ENCODE data around the gene MTCH2.
"Not testable (repeated sequence)": the region's sequence is repeated elsewhere in the genome, so short reads cannot be mapped to it uniquely, and the experiment has no call there.

Gene MTCH2

DNA sequence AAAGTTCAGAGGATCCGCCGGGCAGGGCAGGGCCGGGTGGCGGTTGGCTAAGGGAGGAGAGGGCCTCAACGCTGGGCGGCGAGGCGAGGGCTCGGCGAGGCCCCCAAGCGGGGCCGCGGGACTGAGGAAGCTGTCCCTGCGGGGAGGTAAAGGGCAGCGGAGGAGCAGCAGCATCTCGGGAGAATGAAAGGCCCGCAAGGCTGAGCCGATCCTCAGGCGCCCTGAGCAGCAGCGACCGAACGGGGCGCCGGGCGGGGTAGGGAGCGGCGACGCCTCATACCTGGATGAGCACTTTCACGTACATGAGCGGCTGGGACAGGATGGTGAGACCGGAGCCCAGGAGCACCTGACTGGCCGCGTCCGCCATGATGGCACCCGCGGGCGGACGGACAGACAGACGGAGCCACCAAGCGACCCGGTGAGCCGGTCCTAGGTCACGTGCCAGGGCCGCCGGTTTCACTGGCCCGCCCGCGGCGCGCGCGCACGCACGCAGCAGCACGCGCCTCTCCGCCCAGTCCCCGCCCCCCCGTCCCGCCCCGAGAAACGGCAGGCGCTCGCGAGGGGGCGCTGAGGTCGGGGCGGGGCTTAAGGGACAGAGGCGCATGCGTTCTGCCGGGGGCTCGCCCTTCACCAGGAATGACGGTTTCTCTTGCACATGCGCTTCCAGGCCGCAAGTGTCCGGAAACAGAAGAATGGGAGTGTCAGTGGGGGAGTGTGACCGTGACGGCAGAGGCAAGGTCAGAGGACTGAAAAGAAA is at the start of gene MTCH2:
Gene MTCH2 (minus strand): TSS at position 461 of the 757 bp plus-strand sequence. CDS start 94 bp downstream, at position 367.
- peak; percentile 94 for DNase-seq

DNA sequence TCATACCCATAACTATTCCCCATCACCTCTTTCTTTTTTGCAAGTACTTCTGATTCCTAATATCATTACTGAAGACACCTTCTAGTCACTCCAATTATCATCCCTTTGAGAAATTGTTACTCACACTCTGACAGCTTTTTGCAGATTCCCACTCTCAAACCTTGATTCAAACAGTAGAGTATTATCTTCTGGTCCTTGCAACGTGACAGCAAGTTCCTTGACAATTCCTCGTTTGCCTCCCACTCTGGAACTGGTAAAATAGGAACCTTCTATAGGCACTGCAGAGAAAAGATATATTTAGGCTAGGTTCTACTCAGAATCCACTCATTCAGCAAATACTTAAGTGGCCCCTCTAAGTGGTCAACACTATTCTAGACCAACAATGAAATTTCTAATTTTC is 49.6 kb upstream of the MTCH2 start:
- DNase-seq, result no peak

DNA sequence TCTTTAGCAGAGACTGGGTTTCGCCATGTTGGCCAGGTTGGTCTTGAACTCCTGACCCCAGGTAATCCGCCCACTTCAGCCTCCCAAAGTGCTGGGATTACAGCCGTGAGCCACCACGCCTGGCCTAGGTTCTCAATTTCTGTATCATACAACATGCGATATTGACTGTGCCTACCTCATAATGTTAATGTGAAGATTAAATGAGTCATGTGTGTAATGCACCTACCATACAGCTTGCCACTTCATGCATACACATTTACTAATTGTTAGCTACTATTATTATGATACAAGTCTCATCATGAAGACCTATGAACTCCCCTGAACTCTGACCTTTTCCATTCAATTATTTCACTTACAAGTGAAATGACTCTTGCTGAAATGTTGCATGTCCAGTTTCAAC is 47.1 kb upstream of the MTCH2 start:
- DNase-seq, result no peak

DNA sequence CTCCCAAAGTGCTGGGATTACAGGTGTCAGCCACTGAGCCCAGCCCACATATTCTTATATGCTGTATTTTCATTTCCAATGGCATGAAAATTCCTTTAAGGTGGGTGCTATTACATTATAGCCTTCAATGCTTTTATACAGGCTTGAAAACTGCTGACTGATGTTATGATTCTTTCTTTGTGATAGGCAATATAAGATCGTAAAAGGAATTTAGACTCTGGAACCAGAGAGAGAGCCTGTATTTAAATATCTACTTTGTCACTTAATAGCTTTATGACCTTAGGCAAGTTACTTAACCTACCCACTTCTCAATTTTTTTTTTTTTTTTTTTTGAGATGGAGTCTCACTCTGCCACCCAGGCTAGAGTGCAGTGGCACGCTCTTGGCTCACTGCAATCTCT is 46.6 kb upstream of the MTCH2 start:
- no peak for DNase-seq

DNA sequence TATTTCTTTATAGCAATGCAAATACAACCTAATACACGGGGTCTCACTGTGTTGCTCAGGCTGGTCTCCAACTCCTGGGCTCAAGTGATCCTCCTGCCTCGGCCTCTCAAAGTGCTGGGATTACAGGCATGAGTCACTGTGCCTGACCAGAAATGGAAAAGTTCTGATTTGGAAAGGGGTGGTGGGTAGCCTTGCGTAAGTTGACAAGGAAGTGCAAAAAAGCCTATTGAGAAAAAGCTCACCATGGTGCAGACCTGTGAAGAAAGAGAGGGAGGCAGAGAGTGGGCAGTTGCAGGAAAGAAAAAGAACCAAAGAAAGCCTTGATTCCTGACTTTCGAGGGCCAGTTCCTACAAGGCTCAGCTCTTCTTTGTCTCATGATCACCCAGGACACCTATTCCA is 45.8 kb upstream of the MTCH2 start:
- no peak for DNase-seq

DNA sequence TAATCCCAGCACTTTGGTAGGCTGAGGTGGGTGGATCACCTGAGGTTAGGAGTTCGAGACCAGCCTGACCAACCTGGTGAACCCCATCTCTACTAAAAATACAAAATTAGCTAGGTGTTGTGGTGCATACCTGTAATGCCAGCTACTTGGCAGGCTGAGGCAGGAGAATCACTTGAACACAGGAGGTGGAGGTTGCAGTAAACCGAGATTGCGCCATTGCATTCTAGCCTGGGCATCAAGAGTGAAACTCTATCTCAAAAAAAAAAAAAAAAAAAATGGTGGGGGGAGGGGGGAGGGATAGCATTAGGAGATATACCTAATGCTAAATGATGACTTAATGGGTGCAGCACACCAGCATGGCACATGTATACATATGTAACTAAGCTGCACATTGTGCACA is 44.3 kb upstream of the MTCH2 start:
- DNase-seq, result not testable (repeated sequence)

DNA sequence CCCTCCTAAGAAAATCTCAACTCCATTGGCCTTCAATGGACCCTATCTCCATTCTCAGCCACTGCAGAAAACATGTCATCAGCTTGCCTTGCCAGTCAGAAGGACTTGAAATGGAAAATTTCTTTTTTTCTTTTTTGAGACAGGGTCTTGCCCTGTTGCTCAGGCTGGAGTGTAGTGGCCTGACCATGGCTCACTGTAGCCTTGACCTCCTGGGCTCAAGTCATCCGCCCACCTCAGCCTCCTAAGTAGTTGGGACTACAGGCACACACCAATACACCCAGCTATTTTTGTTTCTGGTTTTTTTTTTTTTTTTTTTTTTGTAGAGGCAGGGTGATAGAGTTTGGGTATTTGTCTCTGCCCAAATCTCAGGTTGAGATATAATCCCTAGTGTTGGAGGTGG is 43.8 kb upstream of the MTCH2 start:
- no peak for DNase-seq

DNA sequence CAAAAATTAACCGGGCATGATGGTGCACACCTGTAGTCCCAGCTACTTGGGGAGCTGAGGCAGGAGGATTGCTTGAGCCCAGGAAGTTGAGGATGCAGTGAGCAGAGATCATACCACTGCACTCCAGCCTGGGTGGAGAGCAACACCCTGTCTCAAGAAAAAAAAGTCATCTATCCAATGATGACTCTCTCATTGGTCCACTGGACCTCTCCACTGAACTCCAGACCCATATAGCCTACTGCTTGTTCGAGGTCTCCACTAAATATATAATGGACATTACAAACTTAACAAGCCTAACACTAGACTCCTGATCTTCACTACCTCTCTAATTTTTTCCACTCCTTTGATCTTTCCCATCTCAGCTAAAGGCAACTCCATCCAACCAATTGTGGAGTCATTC is 33.5 kb upstream of the MTCH2 start:
- DNase-seq, result no peak

DNA sequence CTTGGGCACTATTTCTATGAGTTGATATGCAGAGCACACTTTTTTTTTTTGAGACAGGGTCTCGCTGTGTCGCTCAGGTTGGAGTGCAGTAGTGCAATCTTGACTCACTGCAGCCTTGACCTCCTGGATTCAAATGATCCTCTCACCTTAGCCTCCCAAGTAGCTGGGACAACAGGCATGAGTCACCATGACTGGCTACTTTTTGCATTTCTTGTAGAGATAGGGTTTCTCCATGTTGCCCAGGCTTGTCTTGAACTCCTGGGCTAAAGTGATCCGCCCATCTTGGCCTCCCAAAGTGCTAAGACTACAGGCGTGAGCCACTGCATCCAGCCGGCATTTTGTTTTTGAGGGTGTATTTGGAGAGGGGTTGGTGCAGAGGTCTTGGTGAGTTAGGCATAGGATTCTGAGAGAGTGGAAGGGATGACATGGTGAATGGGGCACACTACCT is 29.9 kb upstream of the MTCH2 start:
- no peak for DNase-seq

DNA sequence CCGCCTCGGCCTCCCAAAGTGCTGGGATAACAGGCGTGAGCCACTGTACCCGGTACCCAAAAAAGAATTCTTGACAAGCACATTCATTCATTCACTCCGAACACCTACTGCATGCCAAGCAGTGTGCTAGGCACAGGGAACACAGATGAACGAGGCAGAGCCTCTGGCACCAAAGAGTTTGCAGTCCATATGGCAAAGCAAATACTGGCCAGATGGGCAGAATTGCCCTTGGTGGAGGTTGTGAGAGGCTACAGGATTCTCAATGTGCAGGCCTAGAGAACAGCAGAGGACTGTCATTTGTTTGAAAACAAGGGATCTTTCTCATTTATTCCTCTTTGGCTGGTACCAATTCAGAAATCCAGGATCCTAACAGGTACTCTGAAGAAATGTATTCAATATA is 27.5 kb upstream of the MTCH2 start:
- no peak for DNase-seq

DNA sequence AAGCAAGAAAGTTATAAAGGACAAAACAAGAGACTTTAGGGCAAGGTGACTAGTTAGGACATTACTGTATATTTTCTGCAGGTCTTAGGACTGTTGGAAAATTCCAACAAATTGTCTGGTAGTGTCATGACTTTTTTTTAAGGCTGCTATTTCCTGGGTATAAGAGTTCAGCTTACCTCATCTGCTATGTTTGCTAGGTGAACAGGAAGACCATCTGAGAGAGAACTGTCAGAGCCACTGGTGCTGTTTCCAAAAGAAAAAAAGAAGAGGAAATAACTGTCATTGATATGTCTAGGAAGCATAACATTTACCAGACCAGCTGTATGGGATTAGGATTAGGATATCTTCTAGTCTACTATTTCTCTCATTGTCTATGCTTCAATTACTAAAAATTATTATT is 26.3 kb upstream of the MTCH2 start:
- DNase-seq, result no peak

DNA sequence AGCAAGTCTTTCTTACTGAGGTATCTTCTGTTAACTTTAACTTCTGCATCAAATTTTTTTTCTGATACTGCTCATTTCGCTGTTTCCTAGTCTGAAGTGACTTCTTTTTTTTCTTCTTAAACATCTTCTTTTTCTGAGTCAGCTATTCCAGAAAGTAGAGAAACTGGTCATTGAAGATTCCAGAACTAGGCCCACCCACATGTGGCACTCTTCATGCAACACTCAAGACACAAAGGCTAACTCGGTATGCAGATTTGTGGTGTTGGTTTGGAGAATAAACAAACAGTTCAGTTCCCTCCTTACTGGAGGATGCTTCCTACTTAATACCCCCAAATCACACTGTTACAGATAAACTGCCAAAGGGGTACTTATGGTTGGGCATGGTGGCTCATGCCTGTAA is 25.2 kb upstream of the MTCH2 start:
- DNase-seq, result no peak

DNA sequence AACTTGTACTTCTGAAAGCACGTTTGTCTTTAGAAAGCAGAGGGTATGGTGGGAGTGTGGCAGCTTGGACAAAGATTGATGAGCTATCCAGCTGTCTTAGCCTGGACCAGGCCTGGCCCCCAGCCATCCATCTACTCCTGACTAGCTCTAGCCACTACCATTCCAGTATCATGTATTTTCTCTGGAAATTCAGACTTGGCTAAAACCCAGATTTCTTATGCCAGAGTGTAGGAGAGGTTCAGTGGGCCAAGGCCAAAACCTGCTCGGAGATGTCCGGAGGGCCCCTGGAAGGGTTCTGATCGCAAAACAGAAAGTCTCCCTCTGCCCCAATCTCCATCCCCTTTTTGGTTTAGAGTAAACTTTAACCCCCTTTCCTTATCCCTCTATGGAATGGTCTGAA is 24.8 kb upstream of the MTCH2 start:
- DNase-seq, result no peak

DNA sequence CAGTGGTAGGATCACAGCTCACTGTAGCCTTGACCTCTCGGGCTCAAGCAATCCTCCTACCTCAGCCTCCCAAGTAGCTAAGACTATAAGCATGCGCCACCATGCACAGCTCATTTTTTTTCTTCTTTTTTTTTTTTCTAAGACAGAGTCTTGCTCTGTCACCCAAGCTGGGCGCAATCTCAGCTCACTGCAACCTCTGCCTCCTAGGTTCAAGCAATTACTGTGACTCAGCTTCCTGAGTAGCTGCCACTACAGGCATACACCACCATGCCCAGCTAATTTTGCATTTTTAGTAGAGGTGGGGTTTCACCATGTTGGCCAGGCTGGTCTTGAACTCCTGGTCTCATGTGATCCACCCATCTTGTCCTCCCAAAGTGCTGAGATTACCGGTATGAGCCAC is 22.6 kb upstream of the MTCH2 start:
- not testable (repeated sequence) for DNase-seq

DNA sequence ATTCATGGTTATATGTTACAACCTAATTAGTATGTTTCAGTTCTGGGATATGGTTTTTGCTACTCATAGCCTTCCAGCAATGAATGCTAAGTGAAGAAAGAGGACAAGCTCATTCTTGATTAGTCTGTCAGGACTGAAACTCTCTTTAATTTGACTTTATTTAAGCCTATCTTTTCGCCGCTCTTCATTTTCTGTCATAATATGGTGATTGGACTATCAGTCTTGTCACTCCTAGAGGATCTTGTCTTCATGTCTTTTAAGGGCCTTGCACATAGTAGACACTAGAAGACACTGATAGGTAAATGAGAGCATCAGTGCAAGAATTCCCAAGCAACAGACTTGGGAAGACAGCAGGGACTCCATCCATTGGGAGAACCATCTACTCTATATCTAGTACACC is 18.9 kb upstream of the MTCH2 start:
- no peak for DNase-seq

DNA sequence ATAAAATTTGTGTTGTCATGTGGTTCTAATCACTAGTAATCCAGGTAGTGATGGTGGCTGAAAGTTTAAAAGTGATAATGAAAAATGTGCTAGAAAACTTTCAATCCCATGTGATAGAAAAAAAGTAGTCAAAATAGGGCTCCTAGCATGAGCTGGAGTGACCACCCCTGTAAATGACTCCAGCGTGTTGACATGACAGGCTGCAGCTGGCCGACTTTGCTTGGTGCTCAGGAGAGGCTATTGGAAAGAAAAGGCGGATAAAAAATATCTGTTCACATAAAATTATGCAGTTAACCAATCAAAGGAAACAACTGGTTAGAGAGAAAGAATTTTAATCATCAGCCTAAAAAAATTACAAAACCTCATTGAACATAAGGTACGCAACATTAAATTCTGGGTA is 16.9 kb upstream of the MTCH2 start:
- DNase-seq, result no peak

DNA sequence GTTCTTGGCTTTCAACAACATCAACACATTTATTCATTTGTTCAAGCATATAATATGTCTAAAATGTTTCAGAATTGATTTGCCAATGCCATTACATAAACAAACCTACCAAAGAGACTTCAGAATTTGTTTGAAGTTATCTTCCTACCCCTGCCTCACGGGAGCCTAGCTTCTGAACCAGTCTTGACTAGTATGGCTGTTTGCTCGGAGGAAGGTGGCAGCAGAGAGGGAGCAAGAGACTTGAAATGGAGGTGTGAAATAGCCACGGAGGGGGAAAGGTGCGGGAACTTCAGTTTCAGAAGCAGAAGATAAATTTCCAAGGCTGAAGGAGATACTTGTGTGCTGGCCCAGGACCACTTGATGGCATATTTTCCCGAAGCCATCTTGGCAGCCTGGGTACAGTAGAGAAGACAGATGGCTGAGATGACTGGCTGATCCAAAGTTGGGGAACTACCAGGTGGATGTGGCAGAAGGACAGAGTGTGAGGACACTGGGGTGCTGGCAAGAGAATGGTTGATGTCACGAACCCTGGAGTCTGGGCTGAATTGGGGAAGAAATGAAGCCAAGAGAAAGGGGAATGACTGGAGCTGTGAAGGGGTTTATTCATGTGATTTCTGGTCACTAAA is 14.0 kb upstream of the MTCH2 start:
- no peak for DNase-seq

DNA sequence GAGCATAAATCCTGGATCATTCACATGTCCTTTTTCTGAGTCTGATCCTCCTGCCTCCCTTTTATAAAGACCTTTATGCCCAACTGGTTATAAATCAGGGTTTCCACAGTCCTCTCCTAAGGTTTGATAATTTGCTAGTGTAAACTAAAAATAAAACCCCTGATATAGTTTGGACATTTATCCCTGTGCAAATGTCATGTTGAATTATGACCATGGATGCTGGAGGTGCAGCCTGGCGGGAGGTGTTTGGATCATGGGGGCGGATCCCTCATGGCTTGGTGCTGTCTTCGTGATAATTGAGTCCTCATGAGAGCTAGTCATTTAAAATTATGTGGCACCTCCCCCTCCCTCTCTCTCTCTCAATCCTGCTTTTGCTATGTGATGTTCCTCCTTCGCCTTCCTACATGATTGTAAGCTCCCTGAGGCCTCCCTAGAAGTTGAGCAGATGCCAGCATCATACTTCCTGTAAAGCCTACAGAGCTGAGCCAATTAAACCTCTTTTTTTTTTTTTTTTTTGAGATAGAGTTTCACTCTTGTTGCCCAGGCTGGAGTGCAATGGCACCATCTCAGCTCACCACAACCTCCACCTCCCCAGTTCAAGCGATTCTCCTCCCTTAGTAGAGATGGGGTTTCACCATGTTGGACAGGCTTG is 9.6 kb upstream of the MTCH2 start:
- no peak for DNase-seq

DNA sequence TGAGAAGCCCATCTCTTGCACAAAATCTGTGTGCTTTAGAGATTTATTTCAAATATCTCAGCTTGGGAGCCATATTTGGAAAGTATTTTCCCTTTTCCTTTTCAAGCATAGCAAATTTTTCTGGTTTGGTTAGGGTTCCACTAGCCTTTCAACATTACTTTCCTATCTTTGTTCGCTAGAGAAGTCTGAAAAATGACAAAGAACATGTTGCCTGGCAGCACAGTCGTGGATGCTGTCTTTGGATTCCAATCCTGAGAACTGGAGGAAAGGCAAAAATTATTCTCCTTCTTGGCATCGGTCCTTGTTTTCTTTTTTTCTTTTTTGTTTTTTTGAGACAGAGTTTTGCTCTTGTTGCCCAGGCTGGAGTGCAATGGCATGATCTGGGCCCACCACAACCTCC is 6.9 kb upstream of the MTCH2 start:
- DNase-seq, result no peak

DNA sequence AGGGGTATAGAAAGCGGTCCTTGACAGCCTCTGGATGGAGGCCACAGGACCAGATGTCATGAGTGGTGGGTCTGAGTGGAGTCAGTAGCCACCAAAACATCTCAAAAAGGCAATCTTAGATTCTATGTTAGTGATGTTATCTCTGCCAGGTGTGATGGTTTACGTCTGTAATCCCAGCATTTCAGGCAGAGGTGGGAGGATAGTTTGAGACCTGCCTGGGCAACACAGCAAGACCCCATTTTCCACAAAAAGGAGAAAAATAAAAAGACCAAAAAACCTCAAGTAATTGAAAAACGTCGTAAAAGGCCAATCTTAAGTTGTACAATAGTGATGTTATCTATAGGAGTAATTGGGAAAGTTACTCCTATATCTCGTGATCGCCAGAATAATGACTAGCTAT is 3.7 kb upstream of the MTCH2 start:
- no peak for DNase-seq

DNA sequence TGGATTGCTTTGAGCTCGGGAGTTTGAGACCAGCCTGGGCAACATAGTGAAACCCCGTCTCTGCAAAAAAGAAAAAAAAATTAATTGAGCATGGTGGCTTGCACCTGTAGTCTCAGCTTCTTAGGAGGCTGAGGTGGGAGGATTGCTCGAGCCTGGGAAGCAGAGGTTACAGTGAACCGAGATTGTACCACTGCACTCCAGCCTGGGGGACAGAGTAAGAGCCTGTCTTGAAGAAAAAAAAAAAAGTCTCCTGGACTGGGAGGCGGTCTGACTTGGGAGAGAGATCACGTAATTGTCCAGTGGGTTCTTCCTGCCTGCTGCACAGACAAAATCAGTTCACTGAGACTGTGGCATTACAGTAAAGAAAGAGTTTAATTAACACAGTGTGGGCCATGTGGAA is 3.1 kb upstream of the MTCH2 start:
- no peak for DNase-seq

DNA sequence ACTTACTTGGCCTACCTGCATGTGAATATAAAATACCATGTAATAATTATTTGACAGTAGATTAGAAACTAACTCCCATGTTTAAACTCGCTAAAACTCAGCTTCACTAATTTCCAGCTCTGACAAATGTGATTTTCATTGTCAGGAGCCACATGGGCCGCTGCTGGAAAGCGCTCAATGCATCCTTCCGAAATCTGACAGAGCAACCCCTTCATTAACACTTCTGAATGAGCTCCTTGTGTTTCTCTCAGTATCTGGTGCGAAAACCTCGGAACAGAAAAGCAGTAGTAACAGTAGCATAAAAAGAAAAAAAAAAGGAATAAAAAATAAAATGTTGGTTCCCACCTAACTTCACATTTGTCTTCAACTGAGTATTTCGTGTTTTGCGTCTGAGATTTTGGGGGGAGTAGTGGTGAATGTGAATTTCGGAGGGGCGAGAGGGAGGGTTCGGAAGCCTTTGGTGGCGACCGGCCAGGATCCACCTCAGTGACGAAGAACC is 710 bp downstream of the MTCH2 start:
- DNase-seq, result no peak

DNA sequence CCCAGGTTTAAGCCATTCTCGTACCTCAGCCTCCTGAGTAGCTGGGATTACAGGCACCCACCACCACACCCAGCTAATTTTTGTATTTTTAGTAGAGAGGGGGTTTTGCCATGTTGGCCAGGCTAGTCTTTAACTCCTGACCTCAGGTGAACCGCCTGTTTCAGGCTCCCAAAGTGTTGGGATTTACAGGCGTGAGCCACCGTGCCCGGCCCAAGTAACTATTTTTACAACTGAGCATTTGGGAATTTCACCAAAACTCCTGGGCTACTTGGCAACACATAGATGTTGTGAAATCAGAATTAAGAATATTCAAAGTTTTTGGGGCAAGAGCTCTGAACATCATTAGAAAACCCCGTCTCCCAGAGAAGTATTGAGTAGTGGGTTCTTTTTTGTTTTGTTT is 1.9 kb downstream of the MTCH2 start:
- not testable (repeated sequence) for DNase-seq

DNA sequence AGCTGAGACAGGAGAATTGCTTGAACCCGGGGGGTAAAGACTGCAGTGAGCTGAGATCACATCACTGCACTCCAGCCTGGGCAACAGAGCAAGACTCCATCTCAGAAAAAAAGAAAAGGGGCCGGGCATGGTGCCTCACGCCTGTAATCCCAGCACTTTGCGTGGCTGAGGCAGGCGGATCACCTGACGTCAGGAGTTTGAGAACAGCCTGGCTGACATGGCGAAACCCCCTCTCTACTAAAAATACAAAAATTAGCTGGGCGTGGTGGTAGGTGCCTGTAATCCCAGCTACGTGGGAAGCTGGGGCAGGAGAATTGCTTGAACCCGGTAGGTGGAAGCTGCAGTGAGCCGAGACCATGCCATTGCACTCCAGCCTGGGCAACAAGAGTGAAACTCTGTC is 6.0 kb downstream of the MTCH2 start:
- not testable (repeated sequence) for DNase-seq
